GM19455 (cell line): Measurements from ENCODE around the gene BACH1.

Source experiments
- ATAC-seq: cut with Tn5 transposase; IDR thresholded peaks from one replicate; pipeline ENCODE4 v1.9.1; 2021; ENCODE audit not compliant: unreplicated experiment

BACH1 gene

GRCh38 chr21:29313662-29314408 is 15.1 kb downstream of the BACH1 start:
- no peak for ATAC-seq

- no peak for ATAC-seq
Observed at GRCh38 chr21:29315131-29315749, 16.5 kb downstream of the BACH1 start.

GRCh38 chr21:29316029-29316742 is 17.5 kb downstream of the BACH1 start:
- ATAC-seq: no peak

GRCh38 chr21:29316806-29317205 is 18.1 kb downstream of the BACH1 start:
- ATAC-seq: no peak

GRCh38 chr21:29318354-29318753 is 19.6 kb downstream of the BACH1 start:
- no peak for ATAC-seq

- ATAC-seq: no peak
Observed at GRCh38 chr21:29320031-29320430, 21.3 kb downstream of the BACH1 start.

GRCh38 chr21:29321217-29321616 is 22.5 kb downstream of the BACH1 start:
- ATAC-seq: no peak

- no peak for ATAC-seq
Observed at GRCh38 chr21:29321932-29322928, 23.5 kb downstream of the BACH1 start.

- no peak for ATAC-seq
Observed at GRCh38 chr21:29323189-29323588, 24.5 kb downstream of the BACH1 start.

- ATAC-seq: no peak
Observed at GRCh38 chr21:29326914-29327554, 28.3 kb downstream of the BACH1 start.

- ATAC-seq: no peak
Observed at GRCh38 chr21:29329406-29329805, 30.7 kb downstream of the BACH1 start.

- ATAC-seq: no peak
Observed at GRCh38 chr21:29330797-29331196, 32.1 kb downstream of the BACH1 start.

- no peak for ATAC-seq
Observed at GRCh38 chr21:29332461-29333362, 34.0 kb downstream of the BACH1 start.

- ATAC-seq: no peak
Observed at GRCh38 chr21:29333406-29333805, 34.7 kb downstream of the BACH1 start.

GRCh38 chr21:29334717-29335428 is 36.2 kb downstream of the BACH1 start:
- no peak for ATAC-seq

- ATAC-seq: no peak
Observed at GRCh38 chr21:29335720-29336119, 37.0 kb downstream of the BACH1 start.

- no peak for ATAC-seq
Observed at GRCh38 chr21:29338256-29338655, 39.5 kb downstream of the BACH1 start.

GRCh38 chr21:29340228-29340627 is 41.5 kb downstream of the BACH1 start:
- no peak for ATAC-seq
